ENCODE results near the gene TUBB1. TPM values are rescaled to one million over a fixed set of nuclear protein-coding genes. Genes with fewer than 3 reads are reported as not detected.

TUBB1 gene
- polyA plus RNA-seq (2011; rRNA removed) (not detected in 2 replicates), polyA minus RNA-seq (2011; rRNA and poly(A)+ RNA removed) (not detected in 2 replicates)

DNA sequence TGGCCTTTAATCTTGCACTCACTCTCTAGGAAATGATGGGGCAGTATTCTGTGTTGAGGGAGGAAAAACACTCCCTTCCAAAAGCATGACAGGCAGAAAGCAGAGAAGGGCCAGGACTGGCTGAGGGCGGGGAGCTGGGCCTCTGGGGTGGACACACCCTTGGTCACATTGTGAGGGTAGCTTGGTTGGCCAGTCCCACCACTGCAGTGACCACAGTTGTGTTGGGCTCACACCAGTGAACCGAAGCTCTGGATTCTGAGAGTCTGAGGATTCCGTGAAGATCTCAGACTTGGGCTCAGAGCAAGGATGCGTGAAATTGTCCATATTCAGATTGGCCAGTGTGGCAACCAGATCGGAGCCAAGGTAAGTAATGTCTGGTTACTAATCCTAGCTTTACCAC is at the start of gene TUBB1:
Gene TUBB1 (plus strand): TSS at position 213 of the 400 bp plus-strand sequence. CDS start 94 bp downstream, at position 307.
- Histone ChIP-seq H3K9me3 (ENCODE audit: control insufficient read depth, insufficient read depth, low read length) (no peaks in the 10 kb centered on the region; the same call in 1 of the 2 replicates), H3K27me3 (ENCODE audit: control insufficient read depth, insufficient read depth, low read length) (no peaks in the 10 kb centered on the region), H3K27ac (ENCODE audit: low read depth, low read length) (no peak within 1 kb of the TSS), H3K4me3 (ENCODE audit: low read depth, low read length) (no peak within 1 kb of the TSS)
- TF ChIP-seq CTCF (IDR thresholded peaks at IDR 0.05; ENCODE audit: low read depth, low read length): no peak
- CTCF ChIA-PET: no interaction called here
- POLR2A ChIA-PET: interaction anchor here (0.6 kb wide), 1 partner anchor 68 kb away, joined by 3 read pairs; no protein-coding TSS in a partner anchor
- no peak for DNase-seq (ENCODE audit: low read depth, low spot score)

DNA sequence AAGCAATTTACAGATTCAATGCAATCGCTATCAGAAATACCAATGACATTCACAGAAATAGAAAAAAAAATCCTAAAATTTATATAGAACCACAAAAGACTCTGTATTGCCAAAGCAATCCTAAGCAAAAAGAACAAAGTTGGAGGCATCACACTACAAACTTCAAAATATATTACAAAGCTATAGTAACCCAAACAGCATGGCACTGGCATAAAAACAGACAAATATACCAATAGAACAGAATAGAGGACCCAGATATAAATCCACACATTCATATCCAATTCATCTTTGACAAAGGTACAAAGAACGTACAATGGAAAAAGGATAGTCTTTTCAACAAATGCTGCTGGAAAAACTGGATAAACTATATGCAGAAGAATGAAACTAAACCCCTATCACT is 49.8 kb upstream of the TUBB1 start:
- POLR2A ChIA-PET: no interaction called here
- H3K27ac ChIP-seq (ENCODE audit: low read depth, low read length): no peak overlapping the region
- no peak overlapping the region for H3K4me3 ChIP-seq (ENCODE audit: low read depth, low read length)
- H3K9me3 ChIP-seq (ENCODE audit: control insufficient read depth, insufficient read depth, low read length): no peaks in the 10 kb centered on the region; the same call in 1 of the 2 replicates
- no peak for TF ChIP-seq CTCF (IDR thresholded peaks at IDR 0.05; ENCODE audit: low read depth, low read length)
- H3K27me3 ChIP-seq (ENCODE audit: control insufficient read depth, insufficient read depth, low read length): peaks cover 7% of the 10 kb centered on the region
- no peak for DNase-seq (ENCODE audit: low read depth, low spot score)
- CTCF ChIA-PET: no interaction called here

GRCh38 chr20:58970146-58970545 is 49.1 kb upstream of the TUBB1 start:
- H3K27me3 ChIP-seq (ENCODE audit: control insufficient read depth, insufficient read depth, low read length): peaks cover 7% of the 10 kb centered on the region
- H3K4me3 ChIP-seq (ENCODE audit: low read depth, low read length): no peak overlapping the region
- H3K27ac ChIP-seq (ENCODE audit: low read depth, low read length): no peak overlapping the region
- no peak for TF ChIP-seq CTCF (IDR thresholded peaks at IDR 0.05; ENCODE audit: low read depth, low read length)
- DNase-seq (ENCODE audit: low read depth, low spot score): no peak
- ChIA-PET CTCF (no interaction called here), POLR2A (no interaction called here)
- H3K9me3 ChIP-seq (ENCODE audit: control insufficient read depth, insufficient read depth, low read length): peaks cover 3% of the 10 kb centered on the region; the same call in 1 of the 2 replicates

DNA sequence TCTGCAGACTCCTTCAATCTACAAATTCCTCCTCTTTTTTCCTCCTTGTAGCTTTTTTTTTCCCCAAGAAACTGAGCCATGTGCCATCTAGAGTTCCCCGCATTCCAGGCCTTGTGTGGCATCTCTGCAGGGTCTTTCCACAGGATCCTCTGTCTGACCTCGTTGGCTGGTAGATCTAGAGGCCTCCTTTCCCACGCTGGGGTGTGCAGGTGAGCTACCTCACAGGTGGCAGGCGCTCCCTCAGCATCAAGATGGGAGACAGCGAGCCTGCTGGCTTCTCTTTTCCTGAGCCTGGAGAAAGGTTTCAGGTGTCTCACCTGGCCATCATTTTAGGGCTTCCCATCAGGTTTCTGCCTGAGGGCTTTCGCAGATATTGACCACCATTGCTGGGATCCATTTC is 47.8 kb upstream of the TUBB1 start:
- H3K27ac ChIP-seq (ENCODE audit: low read depth, low read length): no peak overlapping the region
- TF ChIP-seq CTCF (IDR thresholded peaks at IDR 0.05; ENCODE audit: low read depth, low read length): no peak
- H3K27me3 ChIP-seq (ENCODE audit: control insufficient read depth, insufficient read depth, low read length): peaks cover 7% of the 10 kb centered on the region
- ChIA-PET POLR2A (no interaction called here), CTCF (interaction anchor here (0.6 kb wide), 1 partner anchor 1152 kb away, joined by 3 read pairs; no protein-coding TSS in a partner anchor)
- H3K9me3 ChIP-seq (ENCODE audit: control insufficient read depth, insufficient read depth, low read length): peaks cover 5% of the 10 kb centered on the region; the same call in 1 of the 2 replicates
- DNase-seq (ENCODE audit: low read depth, low spot score): no peak
- H3K4me3 ChIP-seq (ENCODE audit: low read depth, low read length): no peak overlapping the region

GRCh38 chr20:58973179-58973578 is 46.0 kb upstream of the TUBB1 start:
- peaks cover 7% of the 10 kb centered on the region for H3K27me3 ChIP-seq (ENCODE audit: control insufficient read depth, insufficient read depth, low read length)
- H3K9me3 ChIP-seq (ENCODE audit: control insufficient read depth, insufficient read depth, low read length): peaks cover 5% of the 10 kb centered on the region; the same call in 1 of the 2 replicates
- TF ChIP-seq CTCF (IDR thresholded peaks at IDR 0.05; ENCODE audit: low read depth, low read length): no peak
- no peak for DNase-seq (ENCODE audit: low read depth, low spot score)
- POLR2A ChIA-PET: no interaction called here
- H3K4me3 ChIP-seq (ENCODE audit: low read depth, low read length): no peak overlapping the region
- no peak overlapping the region for H3K27ac ChIP-seq (ENCODE audit: low read depth, low read length)
- CTCF ChIA-PET: no interaction called here
